ENCODE measurements around the gene UNC13A. TPM values are rescaled to one million over a fixed set of nuclear protein-coding genes. Genes with fewer than 3 reads are reported as not detected.
"Not testable (repeated sequence)": the region's sequence is repeated elsewhere in the genome, so short reads cannot be mapped to it uniquely, and the experiment has no call there.

The UNC13A gene
- total RNA-seq, 1 donor from 2014 or later = 0.41 TPM

GRCh38 chr19:17590866-17591265 is 97.3 kb downstream of the UNC13A start:
- DNase-seq (no peak), ATAC-seq (no peak)
- intact Hi-C loops (cut with DNase I) = no loop called here
- Histone ChIP-seq H3K4me1 (no peaks in the 10 kb centered on the region), H3K36me3 (no peaks in the 10 kb centered on the region), H3K4me3 (no peak overlapping the region), H3K27me3 (no peaks in the 10 kb centered on the region), H3K27ac (no peak overlapping the region), H3K9me3 (no peaks in the 10 kb centered on the region)
- TF ChIP-seq CTCF (IDR thresholded peaks at IDR 0.05) = no peak

- intact Hi-C loops (cut with DNase I); H3K4me3 ChIP-seq; ATAC-seq; DNase-seq; H3K27me3 ChIP-seq; H3K27ac ChIP-seq; H3K9me3 ChIP-seq; H3K4me1 ChIP-seq: not testable (repeated sequence)
- H3K36me3 ChIP-seq = peaks cover 25% of the 10 kb centered on the region
These were observed 102.8 kb downstream of the UNC13A start for GRCh38 chr19:17585395-17585794.

- DNase-seq (no peak), ATAC-seq (no peak)
- H3K36me3 ChIP-seq = peaks cover 32% of the 10 kb centered on the region
- no peaks in the 10 kb centered on the region for H3K4me1 ChIP-seq
- TF ChIP-seq CTCF (IDR thresholded peaks at IDR 0.05) = no peak
- H3K4me3 ChIP-seq = no peak overlapping the region
- intact Hi-C loops (cut with DNase I) = no loop called here
- H3K9me3 ChIP-seq = no peaks in the 10 kb centered on the region
- H3K27ac ChIP-seq = no peak overlapping the region
- no peaks in the 10 kb centered on the region for H3K27me3 ChIP-seq
These were observed 104.0 kb downstream of the UNC13A start for GRCh38 chr19:17584132-17584531.

- Histone ChIP-seq H3K27ac (no peak overlapping the region), H3K36me3 (peaks cover 48% of the 10 kb centered on the region), H3K4me1 (no peaks in the 10 kb centered on the region), H3K9me3 (no peaks in the 10 kb centered on the region), H3K27me3 (no peaks in the 10 kb centered on the region), H3K4me3 (no peak overlapping the region)
- intact Hi-C loops (cut with DNase I) = no loop called here
- no peak for DNase-seq
- no peak for TF ChIP-seq CTCF (IDR thresholded peaks at IDR 0.05)
- no peak for ATAC-seq
These were observed 105.5 kb downstream of the UNC13A start for GRCh38 chr19:17582613-17583012.

- peaks cover 50% of the 10 kb centered on the region for H3K36me3 ChIP-seq
- H3K4me3 ChIP-seq = no peak overlapping the region
- no peaks in the 10 kb centered on the region for H3K9me3 ChIP-seq
- intact Hi-C loops (cut with DNase I) = no loop called here
- H3K4me1 ChIP-seq = no peaks in the 10 kb centered on the region
- TF ChIP-seq CTCF (IDR thresholded peaks at IDR 0.05) = no peak
- no peak overlapping the region for H3K27ac ChIP-seq
- ATAC-seq = no peak
- no peaks in the 10 kb centered on the region for H3K27me3 ChIP-seq
- DNase-seq = no peak
These were observed 106.8 kb downstream of the UNC13A start for GRCh38 chr19:17581211-17581874.

- Histone ChIP-seq H3K27me3 (no peaks in the 10 kb centered on the region), H3K27ac (no peak overlapping the region), H3K4me1 (no peaks in the 10 kb centered on the region), H3K4me3 (no peak overlapping the region), H3K36me3 (peaks cover 56% of the 10 kb centered on the region), H3K9me3 (no peaks in the 10 kb centered on the region)
- ATAC-seq = no peak
- intact Hi-C loops (cut with DNase I) = no loop called here
- no peak for TF ChIP-seq CTCF (IDR thresholded peaks at IDR 0.05)
- DNase-seq = no peak
These were observed 107.5 kb downstream of the UNC13A start for GRCh38 chr19:17580470-17581144.

Data from upper lobe of right lung (tissue), 1 donor.